HG03354 (cell line): ENCODE results near the gene SMG9.
A peak's percentile ranks its signal among the peaks of the same experiment; 100 is the strongest.
"Not testable (repeated sequence)": the region's sequence is repeated elsewhere in the genome, so short reads cannot be mapped to it uniquely, and the experiment has no call there.

Source experiments
- ATAC-seq: cut with Tn5 transposase; IDR thresholded peaks from one replicate; pipeline ENCODE4 v1.9.1; 2021; ENCODE audit warnings: mild to moderate bottlenecking; ENCODE audit not compliant: unreplicated experiment, poor library complexity, severe bottlenecking

The SMG9 gene

DNA sequence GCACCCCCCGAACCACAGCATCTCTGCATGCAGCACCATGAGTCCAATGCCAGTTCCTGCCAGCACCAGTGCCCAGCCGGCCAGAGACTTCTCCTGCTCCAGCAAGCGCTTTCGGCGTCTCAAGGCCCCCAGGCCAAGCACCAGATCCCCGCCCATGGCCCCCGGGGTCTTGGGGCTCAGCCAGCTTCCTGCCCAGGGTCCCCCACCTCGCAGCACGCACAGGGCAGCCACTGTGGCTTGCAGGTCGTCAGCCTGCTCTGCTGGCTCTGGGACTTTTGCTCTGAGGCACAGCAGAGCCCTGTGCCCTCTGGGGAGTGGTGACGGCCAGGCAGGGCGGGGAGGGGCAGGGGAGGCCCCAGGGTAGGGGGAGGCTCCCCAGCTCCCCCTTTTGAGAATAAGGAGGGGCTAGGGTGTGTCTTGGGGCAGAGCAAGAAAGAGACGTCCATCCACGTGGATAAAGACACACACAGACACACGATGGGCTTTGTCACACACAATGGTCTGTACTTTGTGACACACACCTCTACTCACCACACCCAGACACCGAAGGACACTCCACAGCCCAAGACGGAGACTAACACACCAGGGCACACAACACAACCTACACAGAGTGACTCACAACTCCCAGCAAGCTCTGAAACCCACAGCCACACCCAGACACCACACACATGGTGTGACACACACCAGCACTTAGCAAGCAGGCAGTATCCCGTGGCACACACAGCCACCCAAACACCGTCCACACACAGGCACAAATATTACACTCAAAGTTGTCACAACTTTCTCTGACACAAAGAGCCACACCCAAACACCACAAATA is 26.2 kb upstream of the SMG9 start, which contains the start of gene KCNN4:
TSS of gene KCNN4 (minus strand) at position 268 of the 820 bp plus-strand sequence. CDS start at position 156, 112 bp downstream.
- peak; percentile 36 for ATAC-seq

DNA sequence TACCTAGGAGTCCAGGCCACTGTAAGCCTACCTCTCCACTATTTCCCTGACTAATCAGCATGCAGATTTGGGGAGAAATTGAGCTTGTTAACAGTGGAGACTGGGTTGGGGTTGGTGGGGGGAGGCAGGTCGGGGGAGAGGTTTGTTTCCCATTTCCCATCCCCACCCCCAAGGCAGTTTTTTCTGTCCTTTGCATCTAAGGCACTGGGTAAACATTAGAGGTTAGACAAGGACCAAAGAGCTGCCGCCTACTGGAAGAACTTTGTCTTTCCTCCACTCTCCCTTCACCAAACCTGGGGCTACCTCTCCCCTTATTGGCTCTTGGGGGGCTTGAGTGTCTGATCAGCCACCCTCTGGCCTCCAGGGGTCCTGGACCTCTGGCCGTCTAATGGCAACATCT is 25.1 kb upstream of the SMG9 start:
- no peak for ATAC-seq

DNA sequence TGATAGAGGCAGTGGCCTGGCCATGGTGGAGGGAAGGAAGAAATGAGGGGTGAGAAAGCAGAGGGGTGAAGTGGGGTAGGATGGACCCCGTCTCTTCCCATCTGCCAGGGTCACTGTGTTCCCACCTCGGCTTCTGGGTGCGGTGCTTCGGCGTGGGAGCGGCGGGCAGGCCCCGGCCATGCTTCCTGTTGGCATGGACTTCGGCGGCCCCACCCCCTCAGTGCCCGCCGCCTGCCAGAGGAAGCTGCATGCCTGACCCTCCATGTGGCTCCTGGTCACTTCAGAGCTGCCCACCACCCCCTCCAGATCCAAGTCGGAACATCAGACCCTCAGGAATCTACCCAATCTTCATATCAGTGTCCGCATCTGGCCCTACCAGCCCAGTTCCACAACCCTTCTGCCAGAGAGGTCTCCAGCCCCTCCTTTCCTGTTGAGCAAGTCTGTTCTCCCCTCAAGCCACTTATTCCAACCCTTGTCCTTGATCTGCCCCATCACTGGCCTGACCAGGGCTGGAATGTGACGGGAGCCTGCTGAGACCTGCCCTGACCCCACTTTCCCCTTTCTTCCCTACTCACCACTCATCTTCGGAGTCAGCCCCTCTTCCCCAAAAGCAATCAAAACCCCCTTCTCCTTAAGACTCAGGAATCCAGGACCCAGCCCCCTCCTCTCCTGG is 24.5 kb upstream of the SMG9 start:
- ATAC-seq: no peak

- no peak for ATAC-seq
Measured at GRCh38 chr19:43778651-43779050, 23.9 kb upstream of the SMG9 start.

DNA sequence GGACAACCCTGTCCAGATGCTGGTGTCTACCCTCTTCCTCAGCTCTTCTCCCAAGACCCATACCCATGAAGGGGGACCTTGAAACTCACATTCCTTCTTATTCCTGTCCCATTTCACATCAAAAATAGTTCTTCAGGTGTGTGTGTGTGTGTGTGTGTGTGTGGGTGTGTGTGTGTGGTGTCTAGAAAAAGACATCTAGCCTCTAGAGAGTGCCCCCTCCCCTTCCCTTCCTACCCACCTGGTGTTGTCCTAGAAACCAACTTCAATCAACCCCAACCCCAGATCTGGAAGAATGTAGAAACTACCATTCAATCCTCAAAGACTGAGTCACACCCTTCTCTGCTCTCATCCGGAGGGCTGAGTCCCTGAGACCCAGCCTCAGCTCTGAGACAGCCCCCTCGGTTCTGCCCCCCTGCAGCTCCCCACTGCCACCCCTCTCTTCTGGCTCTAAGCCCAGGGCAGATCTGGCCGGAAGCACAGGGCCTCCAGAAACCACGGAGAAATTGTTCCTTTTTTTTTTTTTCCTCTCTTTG is 22.5 kb upstream of the SMG9 start:
- ATAC-seq: no peak

DNA sequence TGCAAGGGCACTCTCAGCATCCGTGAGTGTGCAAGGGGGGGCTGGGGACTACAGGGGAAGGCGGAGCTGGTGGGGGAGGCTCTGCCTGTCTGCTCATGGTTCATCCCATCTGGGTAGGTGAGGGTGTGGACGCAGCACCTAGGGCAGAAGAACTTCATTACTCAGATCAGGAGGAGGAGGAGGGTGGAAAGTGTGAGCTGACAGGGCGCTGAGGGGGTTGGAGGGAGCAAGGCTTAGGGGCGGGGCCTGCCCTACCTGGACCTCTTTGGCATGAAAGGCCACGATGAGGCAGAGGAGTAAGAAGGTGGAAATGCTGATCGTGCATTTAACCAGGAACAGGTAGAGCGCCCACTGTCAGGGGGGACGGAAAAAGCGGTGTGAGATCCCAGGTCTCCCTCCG is 21.5 kb upstream of the SMG9 start:
- no peak for ATAC-seq

GRCh38 chr19:43775299-43775890 is 20.6 kb upstream of the SMG9 start:
- ATAC-seq: no peak

DNA sequence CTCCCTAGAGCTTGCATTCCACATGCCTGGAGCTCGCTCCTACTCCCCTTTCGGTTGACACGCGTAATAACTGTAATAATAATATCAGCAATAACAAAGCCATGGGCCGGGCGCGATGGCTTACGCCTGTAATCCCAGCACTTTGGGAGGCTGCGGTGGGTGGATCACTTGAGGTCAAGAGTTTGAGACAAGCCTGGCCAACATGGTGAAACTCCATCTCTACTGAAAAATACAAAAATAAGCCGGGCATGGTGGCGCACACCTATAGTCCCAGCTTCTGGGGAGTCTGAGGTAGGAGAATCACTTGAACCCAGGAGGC is 20.1 kb upstream of the SMG9 start:
- ATAC-seq: not testable (repeated sequence)

GRCh38 chr19:43774103-43774939 is 19.6 kb upstream of the SMG9 start:
- no peak for ATAC-seq

DNA sequence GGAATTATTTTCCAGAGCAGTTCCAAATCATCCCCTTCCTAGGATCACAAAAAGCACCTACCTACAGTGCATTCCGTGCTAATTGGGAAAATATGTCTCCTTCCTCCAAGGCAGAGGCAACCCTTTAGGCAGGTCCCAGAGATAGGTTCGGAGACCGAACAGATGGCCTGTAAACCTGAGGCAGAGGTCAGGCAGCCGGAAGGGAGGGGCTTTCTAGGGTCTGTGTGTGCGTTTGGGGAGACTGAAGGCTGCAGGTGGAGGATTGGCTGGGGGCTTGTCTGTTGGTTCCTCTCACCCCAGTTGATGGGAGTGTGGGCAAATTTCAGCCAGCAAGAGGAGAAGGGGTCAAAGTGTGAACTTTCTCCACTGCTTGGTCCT is 19.0 kb upstream of the SMG9 start:
- ATAC-seq: no peak

DNA sequence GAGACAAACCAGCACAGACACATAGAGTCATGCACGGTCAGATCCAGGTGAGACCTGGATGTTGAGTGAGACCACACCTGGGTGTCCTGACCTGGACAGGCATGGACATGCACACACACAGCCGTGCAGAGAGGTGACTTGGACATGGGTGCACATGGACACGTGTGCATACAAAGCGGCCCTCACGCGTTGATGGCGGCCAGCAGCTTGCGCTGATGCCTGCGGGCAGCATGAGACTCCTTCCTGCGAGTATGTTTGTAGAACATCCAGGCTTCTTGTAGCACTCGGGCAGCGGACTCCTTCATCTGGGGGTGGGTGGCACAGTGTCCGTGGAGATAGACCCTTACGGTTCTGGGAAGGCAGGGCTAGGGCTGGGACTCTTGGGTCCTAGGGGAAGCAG is 14.5 kb upstream of the SMG9 start:
- ATAC-seq: no peak

DNA sequence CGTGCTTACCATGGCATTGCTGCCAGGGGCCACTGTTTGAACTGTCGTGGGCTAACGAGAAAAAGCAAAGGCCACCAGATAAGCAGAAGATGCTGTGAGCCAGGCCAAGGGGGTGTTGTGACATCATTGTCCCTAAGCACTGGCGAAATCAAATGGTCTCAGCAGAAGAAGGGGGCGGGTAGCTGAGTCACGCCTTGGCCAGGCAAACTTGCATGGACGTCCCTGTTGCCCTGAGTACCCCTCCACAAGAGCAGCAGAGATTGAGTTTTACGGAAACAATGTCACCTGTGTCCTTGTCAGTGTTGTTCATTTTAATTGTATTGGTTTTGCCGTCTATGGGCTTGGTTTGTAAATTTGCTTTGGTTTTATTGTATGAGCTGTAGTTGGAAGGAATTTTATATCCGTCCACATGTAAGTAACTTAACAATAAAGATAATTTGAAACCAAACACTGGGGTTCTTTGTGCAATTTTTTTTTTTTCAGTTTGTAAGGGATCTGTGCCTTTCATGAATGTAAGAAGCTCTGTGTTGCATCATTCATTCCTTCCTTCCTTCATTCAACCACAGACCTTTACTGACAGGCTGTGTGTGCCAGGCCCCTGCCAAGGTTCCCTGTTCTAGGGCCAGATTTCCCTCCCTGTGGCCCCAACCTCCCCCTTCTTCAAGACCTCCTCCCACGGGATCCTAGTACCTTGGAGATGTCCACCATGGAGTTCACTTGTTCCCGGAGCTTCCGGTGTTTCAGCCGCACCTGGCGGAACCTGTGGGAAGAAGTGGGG is 13.7 kb upstream of the SMG9 start:
- ATAC-seq: no peak

GRCh38 chr19:43767818-43768217 is 13.1 kb upstream of the SMG9 start:
- ATAC-seq: no peak

DNA sequence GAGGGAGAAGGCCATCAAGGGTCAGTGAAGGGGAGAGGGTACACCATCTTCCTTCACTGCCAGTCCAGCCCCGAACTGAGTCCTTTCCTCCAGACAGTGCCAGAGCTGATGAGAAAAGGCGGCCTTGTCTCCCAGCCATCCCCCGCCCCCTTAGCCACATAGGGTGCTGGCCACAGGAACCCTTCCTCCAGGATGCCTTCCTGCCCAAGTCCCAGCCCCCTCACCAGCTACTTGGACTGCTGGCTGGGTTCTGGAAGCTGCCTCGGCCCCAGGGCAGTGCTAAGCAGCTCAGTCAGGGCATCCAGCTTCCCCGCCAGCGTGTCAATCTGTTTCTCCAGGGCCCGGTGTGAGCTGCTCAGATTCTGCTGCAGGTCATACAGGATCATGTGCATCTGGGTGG is 12.6 kb upstream of the SMG9 start:
- no peak for ATAC-seq

- ATAC-seq: no peak
Measured at GRCh38 chr19:43766755-43767043, 11.9 kb upstream of the SMG9 start.

- peak; percentile 76 for ATAC-seq
Measured at GRCh38 chr19:43765109-43765876, 10.5 kb upstream of the SMG9 start.

- not testable (repeated sequence) for ATAC-seq
Measured at GRCh38 chr19:43764684-43765083, 9.9 kb upstream of the SMG9 start.

- ATAC-seq: no peak
Measured at GRCh38 chr19:43763473-43763939, 8.7 kb upstream of the SMG9 start.

DNA sequence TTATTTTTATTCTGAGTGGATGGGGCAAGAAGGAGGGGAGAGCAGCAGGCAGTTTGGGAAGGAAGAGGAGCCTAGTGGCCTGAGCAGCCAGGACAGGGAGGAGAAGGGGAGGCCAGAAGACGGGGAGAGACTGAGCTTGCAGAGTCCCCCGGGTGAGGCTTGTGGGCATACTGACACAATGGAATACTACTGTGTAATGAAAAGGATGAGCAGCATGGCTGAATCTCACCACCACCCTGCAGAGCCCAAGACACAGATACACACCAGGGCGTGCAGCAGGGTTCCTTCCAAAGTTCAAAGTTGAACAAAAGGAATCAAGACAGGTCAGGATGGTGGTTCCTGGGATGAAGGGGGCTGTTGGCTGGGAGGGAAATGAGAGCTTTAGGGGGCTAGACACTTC is 8.1 kb upstream of the SMG9 start:
- ATAC-seq: no peak
